Sigmoid colon (tissue), 7 donors: ENCODE results near the gene L3MBTL1. TPM values are rescaled to one million over a fixed set of nuclear protein-coding genes. Genes with fewer than 3 reads are reported as not detected.

Experiments
- DNase-seq: peaks from one replicate; pipeline ENCODE4 v3.0.0-alpha.2; 2019
- H3K27ac ChIP-seq, 4 donors: fragments of 200-600 bp; sonication (generic); one replicate each; pipeline ENCODE4 v1.5.1; 2016 to 2019; ENCODE audit warnings: mild to moderate bottlenecking in 1 of 4
- H3K27me3 ChIP-seq, 3 donors: fragments of 200-600 bp; sonication (generic); one replicate each; pipeline ENCODE4 v1.5.1; 2019; ENCODE audit warnings: mild to moderate bottlenecking in 1 of 3
- H3K36me3 ChIP-seq, 4 donors: fragments of 200-600 bp; sonication (generic); one replicate each; pipeline ENCODE4 v1.5.1; 2016 to 2019
- H3K4me1 ChIP-seq, 4 donors: fragments of 200-600 bp; sonication (generic); one replicate each; pipeline ENCODE4 v1.5.1; 2017 to 2019
- H3K4me3 ChIP-seq, 4 donors: fragments of 200-600 bp; sonication (generic); one replicate each; pipeline ENCODE4 v1.5.1; 2017 to 2019; ENCODE audit warnings: mild to moderate bottlenecking in 2 of 4, moderate library complexity in 1 of 4
- H3K9me3 ChIP-seq, 4 donors: fragments of 200-600 bp in 3 of 4; sonication (generic) in 3 of 4; one replicate each; pipeline versions ENCODE4 v1.5.1 to v1.6.1; 2013 to 2019
- CTCF ChIP-seq, 4 experiments: fragments of 450-650 bp in 3 of 4; fragments of 200-600 bp in 1 of 4; IDR thresholded peaks; one replicate each; pipeline ENCODE4 v1.5.1; 2016 to 2019; ENCODE audit warnings: antibody characterized with exemption in 4 of 4, mild to moderate bottlenecking in 3 of 4, moderate library complexity in 2 of 4
- EP300 ChIP-seq, 4 donors: sonication (generic); formaldehyde crosslinking; IDR thresholded peaks; one replicate each; pipeline ENCODE4 v1.6.1; 2017; ENCODE audit warnings: antibody characterized with exemption in 4 of 4
- POLR2A ChIP-seq, 2 donors: fragments of 450-650 bp; IDR thresholded peaks; one replicate each; pipeline ENCODE4 v1.6.1; 2016; ENCODE audit warnings: antibody characterized with exemption in 2 of 2, mild to moderate bottlenecking in 2 of 2, moderate library complexity in 2 of 2
- POLR2AphosphoS5 ChIP-seq, 4 donors: sonication (generic); formaldehyde crosslinking; IDR thresholded peaks; one replicate each; pipeline ENCODE4 v1.6.1; 2017; ENCODE audit warnings: antibody characterized with exemption in 4 of 4
- WGBS, 2 donors: extraction: QIAGEN DNeasy Blood & Tissue Kit; methylation state at CpG; one replicate each; pipeline ENCODE4 v1.1.7; 2013; 5-methylcytosine and 5-hydroxymethylcytosine counted together
- intact Hi-C: fragments of 100-400 bp; cut with DNase I; formaldehyde crosslinking; loops from one replicate; pipeline ENCODE4 v1.15.1; 2023
- polyA plus RNA-seq, 3 donors: library from polyadenylated mRNA; stranded (reverse); fragments of 200-250 nt; gene quantifications; one replicate each; pipeline ENCODE4 v1.2.3, GENCODE V29; 2013
- total RNA-seq, 4 donors: library from RNA; depleted of rRNA; stranded (reverse); fragments of >200 nt; gene quantifications; one replicate each; pipeline ENCODE4 v1.1.0, GENCODE V29; 2016
- donor health status: healthy with polysubstance abuse.
- donor health status: Bipolar disorder and iron deficiency.
- donor health status: healthy.

Gene L3MBTL1
- total and polyA plus RNA-seq, 7 donors, result 0.46 to 26.9 (median 9.0) TPM

- Histone ChIP-seq H3K4me3 (peak overlapping the region; percentile 24 to 70 (median 62)), H3K27me3 (peaks cover 0 to 5% (median under 1%) of the 10 kb centered on the region in 3 donors), H3K9me3 (no peaks in the 10 kb centered on the region), H3K4me1 (peaks cover 0 to 16% (median 9%) of the 10 kb centered on the region in 4 donors), H3K27ac (peak overlapping the region; percentile 67 to 79 (median 78)), H3K36me3 (peaks cover 0 to 3% (median 0%) of the 10 kb centered on the region in 4 donors)
- DNase-seq, result no peak
- intact Hi-C loops, result loop anchor here (1.0 kb wide), 1 partner anchor 55 kb away; no protein-coding TSS in a partner anchor
- 48 to 64% methylated on average over 10 of the region's 10 CpGs for WGBS, 2 donors
- TF ChIP-seq CTCF (IDR thresholded peaks at IDR 0.05), result no peak
- TF ChIP-seq EP300 (IDR thresholded peaks at IDR 0.05), result no peak
- TF ChIP-seq POLR2AphosphoS5 (IDR thresholded peaks at IDR 0.05), result no peak
- peak in 1 of 2 donors; percentile 18 for TF ChIP-seq POLR2A (IDR thresholded peaks at IDR 0.05)
Observed at GRCh38 chr20:43513372-43513930, 6.0 kb downstream of the L3MBTL1 start.

GRCh38 chr20:43513931-43514647 lies 6.6 kb downstream of the L3MBTL1 start:
- H3K27me3 ChIP-seq, result no peaks in the 10 kb centered on the region
- TF ChIP-seq EP300 (IDR thresholded peaks at IDR 0.05) (no peak), POLR2A (IDR thresholded peaks at IDR 0.05) (peak in 1 of 2 donors; percentile 21), CTCF (IDR thresholded peaks at IDR 0.05) (no peak), POLR2AphosphoS5 (IDR thresholded peaks at IDR 0.05) (peak; percentile 25 to 50 (median 36))
- DNase-seq, result peak; percentile 99
- peaks cover 0 to 3% (median 0%) of the 10 kb centered on the region in 4 donors for H3K36me3 ChIP-seq
- 40 to 55% methylated on average over 39 of the region's 39 CpGs for WGBS, 2 donors
- H3K4me3 ChIP-seq, result peak overlapping the region; percentile 52 to 70 (median 62)
- peak overlapping the region; percentile 71 to 79 (median 78) for H3K27ac ChIP-seq
- intact Hi-C loops, result loop anchor here (1.0 kb wide), 1 partner anchor 56 kb away; no protein-coding TSS in a partner anchor
- H3K4me1 ChIP-seq, result peaks cover 0 to 16% (median 8%) of the 10 kb centered on the region in 4 donors
- H3K9me3 ChIP-seq, result no peaks in the 10 kb centered on the region

- intact Hi-C loops, result no loop called here
- TF ChIP-seq POLR2AphosphoS5 (IDR thresholded peaks at IDR 0.05) (no peak), POLR2A (IDR thresholded peaks at IDR 0.05) (no peak), CTCF (IDR thresholded peaks at IDR 0.05) (no peak), EP300 (IDR thresholded peaks at IDR 0.05) (no peak)
- Histone ChIP-seq H3K4me1 (peaks cover 0 to 16% (median 8%) of the 10 kb centered on the region in 4 donors), H3K27me3 (no peaks in the 10 kb centered on the region), H3K9me3 (no peaks in the 10 kb centered on the region), H3K27ac (peak overlapping the region; percentile 71 to 79 (median 78)), H3K4me3 (peak overlapping the region; percentile 52 to 70 (median 62)), H3K36me3 (peaks cover 0 to 3% (median 0%) of the 10 kb centered on the region in 4 donors)
- no peak for DNase-seq
- WGBS, 2 donors, result 32 to 40% methylated on average over 27 of the region's 27 CpGs
Observed at GRCh38 chr20:43514648-43514999, 7.1 kb downstream of the L3MBTL1 start.

- DNase-seq, result no peak
- H3K4me3 ChIP-seq, result no peak overlapping the region
- TF ChIP-seq CTCF (IDR thresholded peaks at IDR 0.05) (no peak), EP300 (IDR thresholded peaks at IDR 0.05) (no peak), POLR2A (IDR thresholded peaks at IDR 0.05) (no peak), POLR2AphosphoS5 (IDR thresholded peaks at IDR 0.05) (no peak)
- intact Hi-C loops, result no loop called here
- peaks cover 0 to 3% (median 0%) of the 10 kb centered on the region in 4 donors for H3K36me3 ChIP-seq
- H3K27me3 ChIP-seq, result no peaks in the 10 kb centered on the region
- no peak overlapping the region for H3K27ac ChIP-seq
- no peaks in the 10 kb centered on the region for H3K9me3 ChIP-seq
- 78 to 85% methylated on average over 2 of the region's 2 CpGs for WGBS, 2 donors
- H3K4me1 ChIP-seq, result peaks cover 0 to 16% (median 8%) of the 10 kb centered on the region in 4 donors
Observed at GRCh38 chr20:43515628-43516027, 8.1 kb downstream of the L3MBTL1 start.
